HUES6 (cell line): ENCODE measurements around the gene NANS.

Experiments
- H3K27ac ChIP-seq: 2 replicates; pipeline ENCODE4 v1.7.0; 2013; ENCODE audit warnings: low read depth, mild to moderate bottlenecking, low read length, inconsistent platforms
- H3K27me3 ChIP-seq: 2 replicates; pipeline ENCODE4 v1.6.1; 2013; ENCODE audit warnings: low read length; ENCODE audit not compliant: control insufficient read depth, insufficient read depth
- H3K36me3 ChIP-seq: 2 replicates; pipeline ENCODE4 v1.6.1; 2013; ENCODE audit warnings: low read length; ENCODE audit not compliant: control insufficient read depth, insufficient read depth
- H3K4me1 ChIP-seq: 2 replicates; pipeline ENCODE4 v1.6.1; 2013; ENCODE audit warnings: low read length; ENCODE audit not compliant: control insufficient read depth, insufficient read depth
- H3K4me3 ChIP-seq: 2 replicates; pipeline ENCODE4 v1.5.1; 2013; ENCODE audit warnings: low read depth, low read length
- H3K9ac ChIP-seq: one replicate; pipeline ENCODE4 v1.6.1; 2013; ENCODE audit warnings: mild to moderate bottlenecking, low read length
- H3K9me3 ChIP-seq: 2 replicates; pipeline ENCODE4 v1.6.1; 2013; ENCODE audit warnings: low read depth, low read length; ENCODE audit not compliant: control insufficient read depth, insufficient read depth

NANS gene

DNA sequence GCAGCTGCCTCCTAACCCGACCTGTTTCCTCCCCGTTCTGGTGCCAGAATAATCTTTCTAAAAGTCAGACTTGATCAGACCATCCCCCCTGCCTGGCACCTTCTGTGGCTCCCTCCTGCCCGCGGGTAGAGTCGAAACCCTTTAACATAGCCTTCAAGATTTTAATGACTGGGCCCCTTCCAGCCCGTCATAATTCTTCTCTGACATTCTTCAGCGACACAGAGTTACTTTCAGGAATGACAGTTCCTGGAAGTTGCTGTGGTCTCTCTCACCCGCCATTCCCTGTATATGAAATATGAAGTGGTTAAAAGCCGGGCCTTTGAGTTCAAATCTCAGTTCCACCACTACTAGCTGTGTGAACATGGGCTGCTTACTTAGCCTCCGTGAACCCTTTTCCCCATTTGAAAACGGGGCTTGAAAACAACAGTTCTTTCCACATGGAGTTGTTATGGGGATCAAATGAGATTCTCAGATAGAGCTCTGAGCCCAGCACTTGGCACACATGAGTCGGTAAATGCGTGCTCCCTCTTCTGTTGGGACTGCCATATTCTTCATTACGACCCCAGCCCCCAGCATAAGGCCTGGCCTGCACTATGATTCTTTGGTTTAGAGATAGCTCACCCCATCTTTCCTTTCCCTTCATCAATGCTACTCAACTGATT, 737 bp downstream of the NANS start:
- Histone ChIP-seq H3K27ac (no peak overlapping the region), H3K36me3 (peaks cover 13% of the 10 kb centered on the region), H3K27me3 (no peaks in the 10 kb centered on the region)

DNA sequence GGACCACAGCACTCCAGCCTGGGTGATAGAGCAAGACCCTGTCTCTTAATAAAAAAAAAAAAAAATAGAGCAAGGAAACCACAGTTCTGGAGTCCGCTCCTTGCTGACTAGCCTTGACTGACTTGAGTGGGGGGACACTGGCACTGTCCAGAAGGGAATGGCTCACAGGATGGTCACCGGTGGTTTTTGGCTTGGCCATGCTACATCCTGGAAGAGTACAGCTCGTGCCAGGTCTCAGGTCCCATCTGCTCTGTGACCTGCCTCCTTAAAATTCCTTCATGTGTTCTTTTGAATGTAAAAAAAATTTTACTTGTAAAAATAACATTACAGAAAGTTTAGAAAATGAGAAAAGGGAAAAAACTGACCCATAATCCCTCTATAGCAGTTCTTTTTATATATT, 5.6 kb downstream of the NANS start:
- Histone ChIP-seq H3K9ac (no peak overlapping the region), H3K4me1 (peaks cover 6% of the 10 kb centered on the region; the same call in 1 of the 2 replicates), H3K4me3 (no peak overlapping the region), H3K36me3 (peaks cover 48% of the 10 kb centered on the region), H3K9me3 (no peaks in the 10 kb centered on the region), H3K27ac (no peak overlapping the region), H3K27me3 (no peaks in the 10 kb centered on the region)

More for the DNA sequence above, 737 bp downstream of the NANS start:
- Histone ChIP-seq H3K9me3 (no peaks in the 10 kb centered on the region), H3K9ac (peak overlapping the region; percentile 79), H3K4me1 (0 out of 2 replicates have a peak, but pooled peaks cover 3% of the 10 kb centered on the region), H3K4me3 (peak overlapping the region; percentile 97)

DNA sequence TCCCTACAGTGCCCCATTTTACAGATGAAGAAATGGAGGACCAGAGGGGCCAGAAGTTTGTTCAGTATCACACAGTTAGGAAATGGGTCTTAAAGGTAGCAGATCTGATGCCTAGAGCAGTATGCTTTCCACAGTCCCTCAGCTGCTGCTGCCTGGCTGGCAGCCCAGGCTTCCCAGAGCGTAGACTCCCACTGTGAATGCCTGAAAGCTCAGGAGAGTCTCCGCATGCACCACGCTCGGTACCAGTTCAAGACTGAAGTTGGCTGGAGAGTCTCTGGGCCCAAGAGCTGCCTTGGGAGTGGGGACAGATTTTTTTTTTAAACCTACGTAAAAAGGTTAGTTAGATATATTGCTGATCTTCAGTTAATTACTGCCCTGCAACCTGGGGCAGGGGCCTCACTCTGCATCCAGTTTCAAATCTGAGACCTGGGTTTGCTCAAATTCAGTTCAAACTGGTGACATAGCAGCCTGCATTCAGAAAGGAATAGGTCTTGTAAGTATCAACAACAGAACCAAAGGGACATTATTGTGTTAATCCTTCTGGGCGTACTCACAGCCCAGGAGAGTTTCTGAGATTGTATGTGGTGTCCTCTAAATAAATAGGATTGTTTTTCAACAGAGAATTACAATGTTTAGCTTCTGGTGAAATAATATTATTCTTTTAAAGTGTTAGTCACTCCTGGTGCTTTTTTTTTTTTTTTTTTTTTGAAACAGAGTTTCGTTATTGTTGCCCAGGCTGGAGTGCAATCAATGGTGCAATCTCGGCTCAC, 8.3 kb downstream of the NANS start:
- Histone ChIP-seq H3K9me3 (no peaks in the 10 kb centered on the region), H3K4me1 (peaks cover 3% of the 10 kb centered on the region; the same call in 1 of the 2 replicates), H3K4me3 (no peak overlapping the region), H3K9ac (no peak overlapping the region), H3K27ac (0 out of 2 replicates have a peak overlapping the region, but pooled peaks have one; percentile 14), H3K27me3 (no peaks in the 10 kb centered on the region), H3K36me3 (peaks cover 49% of the 10 kb centered on the region)

DNA sequence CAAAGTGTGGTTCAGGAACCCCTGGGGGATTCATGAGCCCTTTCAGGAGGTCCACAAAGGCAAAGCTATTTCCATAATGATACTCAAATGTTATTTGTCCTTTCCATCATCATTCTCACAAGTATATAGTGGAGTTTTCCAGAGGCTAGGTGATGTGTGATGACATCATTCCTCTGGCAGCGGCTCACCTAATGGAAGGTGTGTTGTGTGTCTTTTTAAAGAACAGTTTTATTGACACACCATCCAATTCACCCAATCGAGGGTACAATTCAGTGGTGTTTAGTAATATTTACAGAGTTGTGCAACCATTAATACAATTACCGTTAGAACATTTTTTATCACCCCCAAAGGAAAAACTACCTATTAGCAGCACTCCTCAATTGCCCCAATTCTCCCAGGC, 9.7 kb downstream of the NANS start:
- Histone ChIP-seq H3K9ac (no peak overlapping the region), H3K36me3 (peaks cover 43% of the 10 kb centered on the region), H3K4me1 (peaks cover 3% of the 10 kb centered on the region; the same call in 1 of the 2 replicates), H3K27ac (no peak overlapping the region), H3K4me3 (no peak overlapping the region), H3K9me3 (no peaks in the 10 kb centered on the region), H3K27me3 (no peaks in the 10 kb centered on the region)

DNA sequence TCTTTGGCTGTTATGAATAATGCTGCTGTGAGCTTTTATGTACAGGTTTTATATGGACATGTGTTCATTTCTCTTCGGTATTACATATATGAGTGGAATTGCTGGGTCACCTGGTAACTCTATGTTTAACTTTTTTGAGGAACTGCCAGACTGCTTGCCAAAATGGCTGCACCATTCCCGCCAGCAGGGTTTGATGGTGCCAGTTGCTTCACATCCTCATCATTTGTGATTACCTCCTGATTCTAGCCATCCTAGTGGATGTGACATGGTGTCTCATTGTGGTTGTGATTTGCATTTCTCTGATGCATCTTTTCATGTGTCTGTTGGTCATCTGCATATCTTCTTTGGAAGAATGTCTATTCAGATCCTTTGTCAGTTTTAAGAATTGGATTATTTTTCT, 10.7 kb downstream of the NANS start:
- H3K27me3 ChIP-seq: no peaks in the 10 kb centered on the region
- H3K4me3 ChIP-seq: no peak overlapping the region
- peaks cover 37% of the 10 kb centered on the region for H3K36me3 ChIP-seq

DNA sequence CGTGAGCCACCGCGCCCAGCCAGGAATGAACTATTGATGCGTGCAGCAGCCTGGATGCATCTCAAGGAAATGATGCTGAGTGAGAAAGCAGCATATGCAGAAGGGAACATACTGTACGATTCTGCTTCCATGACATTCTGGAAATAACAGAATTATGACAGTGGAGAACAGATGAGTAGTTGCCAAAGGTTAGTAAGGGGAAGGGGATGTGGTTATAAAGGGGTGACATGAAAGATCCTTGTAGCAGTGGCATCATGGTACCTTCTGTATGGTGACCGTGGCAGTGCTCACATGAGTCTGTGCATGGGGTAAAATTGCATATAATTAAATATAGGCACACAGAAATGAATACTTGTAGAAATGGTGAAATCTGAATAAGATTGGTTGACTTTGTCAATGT, 13.0 kb downstream of the NANS start:
- Histone ChIP-seq H3K4me3 (no peak overlapping the region), H3K9ac (no peak overlapping the region), H3K27ac (no peak overlapping the region), H3K36me3 (peaks cover 20% of the 10 kb centered on the region), H3K27me3 (no peaks in the 10 kb centered on the region), H3K4me1 (peaks cover 10% of the 10 kb centered on the region), H3K9me3 (no peaks in the 10 kb centered on the region)

More for the DNA sequence above, 10.7 kb downstream of the NANS start:
- Histone ChIP-seq H3K4me1 (peaks cover 5% of the 10 kb centered on the region; the same call in 1 of the 2 replicates), H3K9me3 (no peaks in the 10 kb centered on the region), H3K27ac (no peak overlapping the region), H3K9ac (no peak overlapping the region)

DNA sequence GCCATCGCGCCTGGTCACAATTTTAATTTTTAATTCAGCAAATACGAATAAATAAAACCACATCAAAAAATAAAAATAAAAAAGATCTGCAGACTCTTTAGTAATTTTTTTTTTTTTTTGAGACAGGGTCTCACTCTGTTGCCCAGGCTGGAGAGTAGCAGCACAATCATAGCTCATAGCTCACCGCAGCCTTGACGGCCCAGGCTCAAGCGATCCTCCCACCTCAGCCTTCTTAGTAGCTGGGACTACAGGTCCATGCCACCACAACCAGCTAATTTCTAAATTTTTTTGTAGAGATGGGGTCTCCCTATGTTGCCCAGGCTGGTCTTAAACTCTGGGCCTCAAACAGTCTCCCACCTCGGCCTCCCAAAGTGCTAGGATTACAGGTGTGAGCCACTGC, 14.2 kb downstream of the NANS start:
- Histone ChIP-seq H3K27ac (no peak overlapping the region), H3K4me3 (no peak overlapping the region), H3K36me3 (peaks cover 14% of the 10 kb centered on the region), H3K9me3 (no peaks in the 10 kb centered on the region), H3K4me1 (peaks cover 17% of the 10 kb centered on the region), H3K27me3 (no peaks in the 10 kb centered on the region), H3K9ac (no peak overlapping the region)

DNA sequence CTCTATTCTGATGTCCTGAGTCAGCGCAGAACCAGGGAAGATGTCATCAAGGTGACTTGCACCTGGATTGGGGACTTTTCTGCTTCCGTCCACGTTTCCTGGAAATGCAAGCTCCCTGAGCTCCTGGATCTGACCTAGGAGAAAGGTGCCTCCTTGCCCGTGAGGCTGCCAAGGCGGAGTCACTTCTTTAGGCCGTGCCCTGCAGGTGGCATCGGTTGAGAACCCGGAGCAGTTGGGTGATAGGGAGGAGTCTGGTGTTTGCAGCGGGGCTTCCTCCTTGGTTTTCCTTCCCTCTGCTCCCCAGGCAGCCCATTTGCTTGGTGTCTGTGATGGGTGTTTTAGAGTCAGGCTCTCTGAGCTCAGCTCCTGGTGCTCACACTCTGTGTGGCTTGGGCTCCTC, 15.2 kb downstream of the NANS start:
- Histone ChIP-seq H3K9me3 (no peaks in the 10 kb centered on the region), H3K27ac (no peak overlapping the region), H3K4me3 (no peak overlapping the region), H3K4me1 (peaks cover 24% of the 10 kb centered on the region), H3K9ac (no peak overlapping the region), H3K36me3 (peaks cover 6% of the 10 kb centered on the region), H3K27me3 (no peaks in the 10 kb centered on the region)

DNA sequence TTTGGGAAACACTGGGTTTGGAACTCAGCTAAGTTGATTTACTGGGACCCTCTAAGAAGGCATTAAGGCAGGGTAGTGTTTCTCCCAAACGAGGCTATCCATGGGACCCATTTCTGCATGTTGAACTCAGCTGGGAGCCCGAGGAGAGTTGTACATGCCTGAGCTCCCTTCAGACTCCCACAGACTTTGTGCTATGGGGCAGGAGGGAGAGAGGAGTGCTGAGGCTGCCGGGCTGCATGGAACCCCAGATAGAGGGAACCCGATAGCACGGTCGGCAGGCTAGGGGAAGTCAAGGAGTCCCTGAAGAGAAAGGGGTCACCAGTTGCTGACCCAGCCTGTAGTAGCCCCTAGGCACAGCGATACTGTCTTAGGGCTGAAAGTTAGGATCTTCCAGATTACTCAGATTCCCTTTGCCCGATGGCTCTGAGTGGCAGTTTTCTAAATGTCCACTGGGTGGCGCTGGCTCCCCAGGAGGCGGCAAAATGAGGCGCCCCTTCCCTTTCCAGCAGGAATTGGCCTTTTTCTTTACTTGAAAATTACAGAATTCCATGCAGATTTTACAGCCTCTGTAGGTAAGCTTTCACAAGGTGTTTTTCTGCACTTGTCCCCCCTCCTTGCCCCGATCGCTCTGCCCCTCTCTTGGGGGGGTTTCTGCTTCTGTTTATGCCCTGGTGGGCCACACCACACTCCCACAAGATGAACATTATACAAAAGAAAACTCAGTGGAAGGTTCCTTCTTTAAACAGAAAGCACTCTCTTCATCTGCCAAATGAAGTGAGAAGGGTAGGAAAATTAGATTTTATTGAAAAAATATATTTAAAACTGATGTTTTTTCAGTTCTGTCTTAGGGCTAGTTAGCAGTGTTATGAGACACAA, 17.8 kb downstream of the NANS start:
- peaks cover 26% of the 10 kb centered on the region for H3K4me1 ChIP-seq
- no peaks in the 10 kb centered on the region for H3K27me3 ChIP-seq
- H3K36me3 ChIP-seq: peaks cover 15% of the 10 kb centered on the region
- H3K9ac ChIP-seq: peak overlapping the region; percentile 54
- no peak overlapping the region for H3K4me3 ChIP-seq
- H3K9me3 ChIP-seq: no peaks in the 10 kb centered on the region
- peak overlapping the region; percentile 53; the same call in 1 of the 2 replicates for H3K27ac ChIP-seq

DNA sequence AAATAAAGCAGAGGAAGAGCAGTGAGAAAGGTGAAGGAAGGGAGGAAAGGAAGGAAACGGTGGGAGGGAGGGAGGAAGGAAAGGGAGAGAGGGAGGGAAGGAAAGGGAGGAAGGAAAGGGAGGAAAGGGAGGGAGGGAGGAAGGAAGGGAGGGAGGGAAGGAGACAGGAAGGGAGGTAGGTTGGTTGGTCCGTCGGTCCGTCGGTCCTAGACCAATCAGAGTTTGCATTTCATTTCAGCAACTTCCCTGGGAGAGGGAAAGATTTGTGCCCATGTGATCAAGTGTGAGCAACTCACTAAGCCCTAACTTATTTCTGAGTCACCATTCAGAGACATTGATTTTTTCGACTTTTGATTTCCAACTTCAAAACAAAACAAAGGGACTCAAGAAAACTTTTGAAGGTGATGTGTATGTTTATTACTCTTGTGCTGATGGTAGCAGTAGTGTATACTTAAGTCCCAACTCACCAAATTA, 18.8 kb downstream of the NANS start:
- no peak overlapping the region for H3K9ac ChIP-seq

More for the DNA sequence above, 18.8 kb downstream of the NANS start:
- Histone ChIP-seq H3K9me3 (no peaks in the 10 kb centered on the region), H3K27me3 (no peaks in the 10 kb centered on the region), H3K4me1 (peaks cover 26% of the 10 kb centered on the region), H3K36me3 (peaks cover 21% of the 10 kb centered on the region), H3K4me3 (no peak overlapping the region), H3K27ac (no peak overlapping the region)
